ENCODE data around the gene GTF2IRD1. TPM values are rescaled to one million over a fixed set of nuclear protein-coding genes. Genes with fewer than 3 reads are reported as not detected.
"Not testable (repeated sequence)": the region's sequence is repeated elsewhere in the genome, so short reads cannot be mapped to it uniquely, and the experiment has no call there.

Gene GTF2IRD1
- total and polyA plus RNA-seq, 2 of the 4 experiments (the other 2 are of a cell fraction): 4.1 to 21.9 TPM

DNA sequence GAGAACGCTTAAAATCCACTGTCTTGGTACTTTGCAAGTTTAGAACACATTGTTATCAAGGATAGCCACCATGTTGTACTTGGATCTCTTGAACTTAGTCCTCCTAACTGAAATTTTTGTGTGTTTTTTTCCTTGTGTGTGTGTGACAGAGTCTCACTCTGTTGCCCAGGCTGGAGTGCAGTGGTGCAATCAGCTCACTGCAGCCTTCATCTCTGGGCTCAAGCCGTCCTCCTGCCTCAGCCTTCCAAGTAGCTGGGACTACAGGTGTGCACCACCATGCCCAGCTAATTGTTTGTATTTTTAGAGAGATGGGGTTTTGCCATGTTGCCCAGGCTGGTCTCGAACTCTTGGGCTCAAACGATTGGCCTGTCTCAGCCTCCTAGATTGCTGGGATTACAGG, 34.5 kb upstream of the GTF2IRD1 start:
- H2AFZ ChIP-seq (replicated peaks; ENCODE audit: low read length, poor library complexity): peak overlapping the region; percentile 43
- H3K9me1 ChIP-seq (ENCODE audit: insufficient read depth, low read length); H3K36me3 ChIP-seq (ENCODE audit: control insufficient read depth, insufficient read depth, low read length); H2BK120ac ChIP-seq (ENCODE audit: low read depth, low read length); ATAC-seq (ENCODE audit: low read depth); H3K9ac ChIP-seq (ENCODE audit: low read depth, low read length); H3K23ac ChIP-seq (ENCODE audit: low read depth, low read length); H3K4me3 ChIP-seq (ENCODE audit: insufficient read depth, low read depth, low read length); H4K91ac ChIP-seq (ENCODE audit: insufficient read depth, low read depth, low read length); dilution Hi-C loops (cut with HindIII; ENCODE audit: low sequenced_read_pairs, unreplicated experiment); DNase-seq; H3K4me1 ChIP-seq (ENCODE audit: control insufficient read depth, insufficient read depth, low read length); POLR2A ChIA-PET (ENCODE audit: unreplicated experiment); H3K9me3 ChIP-seq (ENCODE audit: control insufficient read depth, insufficient read depth, low read length); H2BK5ac ChIP-seq (ENCODE audit: low read depth, low read length, poor library complexity, severe bottlenecking); BruUV-seq (replicated peaks); H3K4ac ChIP-seq (ENCODE audit: low read depth, low read length); H2AK5ac ChIP-seq (ENCODE audit: low read depth, low read length); H3K79me1 ChIP-seq (ENCODE audit: low read depth in 1 of 2, low read length in 2 of 2); H4K20me1 ChIP-seq (ENCODE audit: insufficient read depth, low read length); CTCF ChIA-PET; H3K18ac ChIP-seq (ENCODE audit: low read depth, low read length); H2BK20ac ChIP-seq (ENCODE audit: low read depth, low read length); in situ Hi-C loops (cut with MboI; ENCODE audit: low sequenced_read_pairs); H2BK15ac ChIP-seq (ENCODE audit: low read depth, low read length); H2AK9ac ChIP-seq (replicated peaks; ENCODE audit: low read depth, low read length, poor library complexity); H3K27me3 ChIP-seq (ENCODE audit: control insufficient read depth, insufficient read depth, low read length); H3K14ac ChIP-seq (replicated peaks; ENCODE audit: low read depth, low read length); H3K4me2 ChIP-seq (ENCODE audit: low read depth, low read length); H4K8ac ChIP-seq (ENCODE audit: low read depth in 2 of 2, low read length in 2 of 2); H3K56ac ChIP-seq (ENCODE audit: extremely low read depth, insufficient read depth, low read length); H3K27ac ChIP-seq (ENCODE audit: insufficient read depth, low read length); H4K5ac ChIP-seq (ENCODE audit: low read depth, low read length): not testable (repeated sequence)
- WGBS, 2 experiments (ENCODE audit: extremely low coverage in 2 of 2, insufficient read length in 1 of 2): 25% methylated on average over 2 of the region's 4 CpGs; no CpG with 5 or more reads in 1 of the 2 experiments
- intact Hi-C loops (cut with micrococcal nuclease): loop anchor here (10.0 kb wide), 1 partner anchor 256 kb away; no protein-coding TSS in a partner anchor

Measured in IMR-90 (cell line).